ENCODE results near the gene HK1.

DNA sequence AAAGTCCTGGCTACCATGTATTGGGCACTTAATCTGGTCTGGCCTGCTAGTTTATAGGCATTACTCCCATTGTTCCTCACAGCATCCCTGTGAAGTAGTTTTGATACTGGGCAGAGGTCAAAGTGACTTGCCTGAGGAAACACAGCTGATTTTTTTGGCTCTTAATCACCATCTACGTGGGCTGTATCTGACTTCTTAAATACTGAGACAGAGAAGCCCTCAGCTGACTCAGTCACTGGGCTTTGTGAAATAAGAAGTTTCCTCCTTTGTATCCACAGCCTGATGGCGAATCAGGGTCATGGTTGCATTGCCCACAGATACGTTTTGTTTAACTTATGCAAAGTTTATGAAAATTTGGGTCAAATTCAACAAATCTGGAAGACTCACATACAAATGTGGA is 125.2 kb downstream of the HK1 start:
- TF ChIP-seq EZH2 (IDR thresholded peaks at IDR 0.05; ENCODE audit: low read length, missing control alignments) (no peak), CTCF (conservative IDR thresholded peaks at IDR 0.05 in 1 of 2, IDR thresholded peaks at IDR 0.05 in 1 of 2; ENCODE audit: low read depth in 1 of 2, low read length in 2 of 2) (no peak)
